Adipocyte (in vitro differentiated cells): ENCODE results near the gene NELFB.

Experiments used
- DNase-seq: peaks from one replicate; pipeline ENCODE4 v3.0.0-alpha.2; 2015; ENCODE audit warnings: low read depth
- H3K27me3 ChIP-seq: replicated peaks from 2 replicates; pipeline ENCODE4 v1.7.0; 2013; ENCODE audit warnings: mild to moderate bottlenecking, low read length, moderate library complexity; ENCODE audit not compliant: control insufficient read depth, insufficient read depth
- H3K36me3 ChIP-seq: 2 replicates; pipeline ENCODE4 v1.7.0; 2013; ENCODE audit warnings: low read length, mild to moderate bottlenecking, moderate library complexity; ENCODE audit not compliant: control insufficient read depth, insufficient read depth, severe bottlenecking
- H3K4me1 ChIP-seq: 2 replicates; pipeline ENCODE4 v1.7.0; 2013; ENCODE audit warnings: mild to moderate bottlenecking, low read length, moderate library complexity; ENCODE audit not compliant: control insufficient read depth, insufficient read depth
- H3K4me3 ChIP-seq: 2 replicates; pipeline ENCODE4 v1.7.0; 2013; ENCODE audit warnings: mild to moderate bottlenecking, low read length, moderate library complexity
- H3K9ac ChIP-seq: 2 replicates; pipeline ENCODE4 v1.7.0; 2013; ENCODE audit warnings: mild to moderate bottlenecking, low read length, moderate library complexity
- H3K9me3 ChIP-seq: 2 replicates; pipeline ENCODE4 v1.7.0; 2013; ENCODE audit warnings: mild to moderate bottlenecking, low read length, moderate library complexity; ENCODE audit not compliant: control insufficient read depth

Gene NELFB

GRCh38 chr9:137269231-137269772, 14.2 kb downstream of the NELFB start:
- Histone ChIP-seq H3K9me3 (no peaks in the 10 kb centered on the region), H3K9ac (no peak overlapping the region), H3K36me3 (peaks cover 48% of the 10 kb centered on the region), H3K4me1 (peaks cover 3% of the 10 kb centered on the region), H3K4me3 (no peak overlapping the region), H3K27me3 (no peaks in the 10 kb centered on the region)
- peak; percentile 35 for DNase-seq

DNA sequence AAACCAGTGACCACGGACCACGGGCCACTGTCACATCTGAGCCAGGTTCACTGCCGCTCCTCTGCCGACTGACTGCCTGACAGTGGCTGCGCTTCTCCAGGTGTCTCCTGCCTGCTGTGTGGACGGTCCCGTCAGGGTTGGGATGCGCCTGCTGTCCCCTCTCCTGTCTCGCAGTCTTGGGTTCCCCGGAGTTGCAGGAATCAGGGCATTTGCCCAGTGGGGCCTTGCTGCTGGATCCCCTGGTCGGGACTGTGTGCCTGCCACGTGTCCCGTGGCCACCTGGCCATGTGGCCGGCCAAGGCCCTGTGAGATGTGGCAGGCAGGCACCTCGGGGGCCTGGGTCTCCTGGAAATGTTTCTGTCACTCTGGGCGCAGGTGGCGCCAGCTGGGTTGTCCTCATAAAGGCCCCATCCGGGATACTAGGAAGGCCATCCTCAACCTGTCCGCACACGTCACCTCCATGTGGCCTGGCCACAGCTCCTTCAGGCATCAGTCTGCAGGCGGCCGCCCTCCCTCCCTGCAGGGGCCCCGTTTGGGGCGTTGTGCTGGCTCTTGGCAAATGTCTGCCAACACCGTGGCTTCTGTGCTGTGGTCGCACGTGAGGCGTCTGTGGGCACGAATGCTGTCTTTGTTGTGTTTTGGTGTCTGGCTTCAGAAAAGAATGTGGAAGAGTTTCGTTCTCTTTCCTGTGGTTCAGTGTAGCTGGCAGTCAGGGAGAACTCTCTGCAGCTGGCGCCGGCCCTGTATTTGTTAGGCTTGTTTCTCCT, 16.0 kb downstream of the NELFB start:
- Histone ChIP-seq H3K4me3 (no peak overlapping the region), H3K4me1 (peaks cover 8% of the 10 kb centered on the region), H3K9ac (no peak overlapping the region), H3K36me3 (peaks cover 37% of the 10 kb centered on the region), H3K9me3 (no peaks in the 10 kb centered on the region), H3K27me3 (no peaks in the 10 kb centered on the region)
- no peak for DNase-seq

GRCh38 chr9:137271696-137272076, 16.6 kb downstream of the NELFB start:
- DNase-seq, result no peak
- Histone ChIP-seq H3K4me1 (peaks cover 14% of the 10 kb centered on the region), H3K4me3 (no peak overlapping the region), H3K9me3 (no peaks in the 10 kb centered on the region), H3K27me3 (no peaks in the 10 kb centered on the region), H3K9ac (no peak overlapping the region), H3K36me3 (peaks cover 33% of the 10 kb centered on the region)

- no peak for DNase-seq
- peaks cover 21% of the 10 kb centered on the region for H3K4me1 ChIP-seq
- H3K9ac ChIP-seq, result no peak overlapping the region
- peaks cover 29% of the 10 kb centered on the region for H3K36me3 ChIP-seq
- no peak overlapping the region for H3K4me3 ChIP-seq
- H3K27me3 ChIP-seq, result no peaks in the 10 kb centered on the region
- no peaks in the 10 kb centered on the region for H3K9me3 ChIP-seq
These were observed 17.3 kb downstream of the NELFB start for GRCh38 chr9:137272241-137273094.

DNA sequence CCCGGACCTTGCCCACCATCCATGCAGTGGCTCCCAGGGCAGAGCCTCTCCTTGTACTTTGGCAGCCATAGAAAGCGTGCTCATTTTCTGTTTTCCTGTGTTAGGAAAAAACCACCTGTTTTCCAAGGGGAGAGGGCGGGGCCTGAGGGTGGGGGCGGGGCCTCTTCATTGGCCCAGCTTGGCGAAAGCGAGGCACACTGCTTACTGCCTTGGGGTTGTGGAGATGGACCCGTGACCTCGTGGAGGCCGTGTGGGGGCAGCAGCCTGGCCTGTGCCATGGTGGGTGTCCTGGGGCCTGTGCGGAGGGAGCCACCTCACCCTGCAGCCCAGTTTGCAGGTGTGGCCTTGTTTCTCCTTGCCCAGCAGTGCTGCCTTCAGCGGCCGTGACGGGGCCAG, 18.0 kb downstream of the NELFB start:
- Histone ChIP-seq H3K4me3 (no peak overlapping the region), H3K9me3 (no peaks in the 10 kb centered on the region), H3K27me3 (no peaks in the 10 kb centered on the region), H3K4me1 (peaks cover 23% of the 10 kb centered on the region), H3K9ac (no peak overlapping the region), H3K36me3 (peaks cover 26% of the 10 kb centered on the region)
- DNase-seq, result no peak

GRCh38 chr9:137273611-137274320, 18.6 kb downstream of the NELFB start:
- no peaks in the 10 kb centered on the region for H3K27me3 ChIP-seq
- no peak overlapping the region for H3K9ac ChIP-seq
- H3K36me3 ChIP-seq, result peaks cover 22% of the 10 kb centered on the region
- H3K4me1 ChIP-seq, result peaks cover 23% of the 10 kb centered on the region
- H3K9me3 ChIP-seq, result no peaks in the 10 kb centered on the region
- DNase-seq, result no peak
- H3K4me3 ChIP-seq, result no peak overlapping the region

DNA sequence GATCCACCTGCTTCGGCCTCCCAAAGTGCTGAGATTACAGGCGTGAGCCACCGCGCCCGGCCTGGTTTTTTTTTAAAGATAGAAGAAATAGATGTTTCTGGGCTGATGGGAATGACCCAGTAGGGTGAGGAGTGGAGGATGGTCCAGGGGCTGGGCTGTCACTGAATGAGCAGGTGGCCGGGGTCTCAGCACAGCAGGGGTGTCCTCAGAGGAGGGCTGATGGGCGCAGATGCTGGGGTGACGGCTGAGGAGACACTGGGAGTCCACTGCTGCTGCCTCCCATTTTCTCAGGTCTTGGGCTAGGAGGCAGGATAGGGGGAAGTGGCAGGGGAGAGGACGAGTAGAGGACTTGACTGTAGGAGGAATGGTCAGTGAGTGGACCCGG, 20.1 kb downstream of the NELFB start:
- no peak for DNase-seq
- H3K9me3 ChIP-seq, result no peaks in the 10 kb centered on the region
- peaks cover 9% of the 10 kb centered on the region for H3K27me3 ChIP-seq
- H3K4me3 ChIP-seq, result no peak overlapping the region
- peaks cover 23% of the 10 kb centered on the region for H3K4me1 ChIP-seq
- no peak overlapping the region for H3K9ac ChIP-seq
- H3K36me3 ChIP-seq, result peaks cover 8% of the 10 kb centered on the region

DNA sequence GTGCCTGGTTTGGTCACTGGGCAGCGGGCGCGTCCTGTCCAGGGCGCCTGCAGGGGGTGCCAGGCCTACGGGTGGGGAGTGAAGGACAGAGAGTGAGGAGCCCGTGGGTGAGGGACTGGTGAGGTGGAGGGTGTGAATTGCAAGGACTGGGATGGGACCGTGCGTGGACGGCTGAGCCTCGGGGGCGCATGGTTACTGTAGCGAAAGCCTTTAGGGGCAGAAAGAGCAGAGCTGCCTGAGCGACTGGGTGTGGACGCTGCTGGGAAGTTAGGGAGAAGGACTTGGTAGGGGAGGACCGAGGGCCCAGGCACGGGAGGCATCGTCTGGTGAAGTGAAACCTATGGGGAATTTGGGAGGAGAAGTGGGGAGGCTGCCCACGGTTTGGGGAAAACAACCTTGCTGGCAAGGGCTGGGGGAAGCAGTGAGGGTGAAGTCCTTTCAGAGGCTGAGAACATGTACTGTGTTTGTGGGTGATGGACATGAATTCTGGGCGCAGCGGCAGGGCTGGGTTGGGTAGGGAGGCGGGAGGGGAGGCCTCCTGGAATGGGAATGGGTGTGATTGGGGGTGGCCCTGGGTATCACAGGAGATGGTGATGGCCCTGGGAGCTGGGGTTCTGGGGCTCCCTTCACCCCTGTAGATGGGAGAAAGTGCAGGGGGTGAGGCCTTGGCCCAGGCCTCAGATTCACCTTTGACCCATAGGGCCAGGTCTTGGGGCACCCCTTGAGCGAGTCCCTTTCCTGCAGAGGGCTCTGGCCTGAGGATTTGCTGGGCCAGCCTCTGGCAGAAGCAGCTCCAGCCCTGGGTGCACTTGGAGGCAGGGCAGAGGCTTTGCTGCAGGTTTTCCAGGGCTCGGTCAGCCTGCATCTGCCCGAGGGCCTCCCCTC, 20.7 kb downstream of the NELFB start:
- Histone ChIP-seq H3K27me3 (peaks cover 14% of the 10 kb centered on the region), H3K9me3 (no peaks in the 10 kb centered on the region), H3K4me1 (peaks cover 23% of the 10 kb centered on the region), H3K36me3 (peaks cover 6% of the 10 kb centered on the region), H3K9ac (no peak overlapping the region), H3K4me3 (no peak overlapping the region)
- DNase-seq, result no peak

GRCh38 chr9:137276473-137277328, 21.6 kb downstream of the NELFB start:
- H3K9me3 ChIP-seq, result no peaks in the 10 kb centered on the region
- peaks cover 14% of the 10 kb centered on the region for H3K27me3 ChIP-seq
- peak; percentile 80 for DNase-seq
- H3K4me3 ChIP-seq, result peak overlapping the region; percentile 61
- H3K4me1 ChIP-seq, result peaks cover 23% of the 10 kb centered on the region
- H3K36me3 ChIP-seq, result no peaks in the 10 kb centered on the region
- peak overlapping the region; percentile 63 for H3K9ac ChIP-seq
